ENCODE results near the gene LSM5. TPM values are rescaled to one million over a fixed set of nuclear protein-coding genes. Genes with fewer than 3 reads are reported as not detected.

The LSM5 gene
- total RNA-seq, 2 donors from 2014 or later = 42.7 to 64.3 TPM

DNA sequence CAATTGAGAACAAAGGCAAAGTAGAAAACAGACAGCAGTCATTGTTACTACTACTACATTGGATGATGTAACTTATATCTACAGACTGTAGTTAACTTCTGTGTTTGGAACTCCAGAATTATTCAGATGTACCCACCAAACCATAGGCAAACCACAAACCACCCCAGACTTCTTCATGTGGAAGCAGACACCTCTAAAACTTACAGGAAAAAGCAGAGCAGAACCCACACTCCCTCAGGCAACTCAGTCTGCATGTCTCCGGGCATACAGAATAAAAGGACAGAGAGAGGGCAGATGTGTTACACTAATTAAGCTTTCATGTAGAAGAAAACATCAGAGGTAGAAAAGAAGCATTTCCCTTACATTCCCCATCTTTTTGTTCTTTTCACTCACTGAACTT is 9.0 kb downstream of the LSM5 start:
- Histone ChIP-seq H3K36me3 (no peaks in the 10 kb centered on the region), H3K9me3 (no peaks in the 10 kb centered on the region), H3K9ac (ENCODE audit: low read depth in 2 of 2, low read length in 2 of 2) (no peak overlapping the region), H3K4me1 (no peaks in the 10 kb centered on the region), H3K27me3 (no peaks in the 10 kb centered on the region), H3K4me3 (no peak overlapping the region), H3K27ac (no peak overlapping the region)
- no peak for DNase-seq
- intact Hi-C loops (cut with DNase I) = no loop called here
- TF ChIP-seq, protein P1, sequence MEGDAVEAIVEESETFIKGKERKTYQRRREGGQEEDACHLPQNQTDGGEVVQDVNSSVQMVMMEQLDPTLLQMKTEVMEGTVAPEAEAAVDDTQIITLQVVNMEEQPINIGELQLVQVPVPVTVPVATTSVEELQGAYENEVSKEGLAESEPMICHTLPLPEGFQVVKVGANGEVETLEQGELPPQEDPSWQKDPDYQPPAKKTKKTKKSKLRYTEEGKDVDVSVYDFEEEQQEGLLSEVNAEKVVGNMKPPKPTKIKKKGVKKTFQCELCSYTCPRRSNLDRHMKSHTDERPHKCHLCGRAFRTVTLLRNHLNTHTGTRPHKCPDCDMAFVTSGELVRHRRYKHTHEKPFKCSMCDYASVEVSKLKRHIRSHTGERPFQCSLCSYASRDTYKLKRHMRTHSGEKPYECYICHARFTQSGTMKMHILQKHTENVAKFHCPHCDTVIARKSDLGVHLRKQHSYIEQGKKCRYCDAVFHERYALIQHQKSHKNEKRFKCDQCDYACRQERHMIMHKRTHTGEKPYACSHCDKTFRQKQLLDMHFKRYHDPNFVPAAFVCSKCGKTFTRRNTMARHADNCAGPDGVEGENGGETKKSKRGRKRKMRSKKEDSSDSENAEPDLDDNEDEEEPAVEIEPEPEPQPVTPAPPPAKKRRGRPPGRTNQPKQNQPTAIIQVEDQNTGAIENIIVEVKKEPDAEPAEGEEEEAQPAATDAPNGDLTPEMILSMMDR (IDR thresholded peaks at IDR 0.05) = no peak

DNA sequence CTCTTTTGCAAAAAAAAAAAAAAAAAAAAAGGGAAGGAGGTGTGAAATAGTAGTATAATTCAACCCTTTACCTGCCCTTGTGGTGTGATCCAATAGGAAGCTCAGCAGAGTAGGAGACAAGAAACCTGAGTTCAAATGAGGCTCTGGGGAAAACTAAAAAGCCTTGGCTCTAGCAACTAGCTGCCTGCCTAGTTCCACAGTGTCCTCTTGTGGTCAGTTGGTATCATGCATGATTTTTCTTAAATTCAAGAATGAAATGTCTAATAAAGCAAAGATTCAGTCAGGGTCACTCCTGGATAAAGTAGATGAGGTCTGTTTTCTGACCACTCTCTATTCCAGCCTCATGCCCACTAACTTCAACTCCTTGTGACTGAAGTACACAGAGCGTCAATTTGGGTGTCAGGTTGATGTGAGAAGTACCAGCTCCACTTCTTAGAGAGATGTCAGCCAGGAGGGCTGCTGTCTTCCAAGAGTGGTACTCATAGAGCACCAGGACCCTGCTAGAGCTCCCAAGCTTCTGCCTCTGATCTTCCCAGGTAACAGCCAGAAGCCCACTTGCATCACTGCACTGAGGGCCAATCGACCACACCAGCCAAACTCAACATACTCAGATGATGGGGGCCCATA is 10.5 kb downstream of the LSM5 start:
- intact Hi-C loops (cut with DNase I) = loop anchor here (5.0 to 10.0 kb wide), 2 partner anchors 272 to 735 kb away; no protein-coding TSS in a partner anchor
- H3K36me3 ChIP-seq = no peaks in the 10 kb centered on the region
- H3K27ac ChIP-seq = no peak overlapping the region
- no peaks in the 10 kb centered on the region for H3K4me1 ChIP-seq
- no peaks in the 10 kb centered on the region for H3K9me3 ChIP-seq
- peak; percentile 26 for DNase-seq
- no peaks in the 10 kb centered on the region for H3K27me3 ChIP-seq
- TF ChIP-seq, protein P1 (IDR thresholded peaks at IDR 0.05) = peak; percentile 81
- no peak overlapping the region for H3K4me3 ChIP-seq
- H3K9ac ChIP-seq (ENCODE audit: low read depth in 2 of 2, low read length in 2 of 2) = no peak overlapping the region

DNA sequence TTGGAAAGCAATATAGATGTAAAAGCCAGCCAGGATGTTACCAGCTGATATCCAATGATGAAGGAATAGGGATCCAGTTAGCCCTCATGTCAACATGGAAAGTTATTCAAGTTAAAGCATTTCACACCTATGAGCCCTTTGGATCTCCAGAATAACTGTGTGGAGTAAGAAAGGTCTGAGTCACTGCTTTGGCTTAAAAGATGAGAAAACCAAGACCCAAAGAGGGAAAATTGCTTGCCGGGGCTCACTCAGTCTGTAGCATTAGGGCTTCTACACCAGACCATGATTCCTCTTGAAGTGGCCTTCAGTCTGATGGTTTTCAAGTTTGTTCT is 12.6 kb downstream of the LSM5 start:
- Histone ChIP-seq H3K27ac (no peak overlapping the region), H3K36me3 (no peaks in the 10 kb centered on the region), H3K27me3 (no peaks in the 10 kb centered on the region), H3K4me3 (no peak overlapping the region), H3K9me3 (no peaks in the 10 kb centered on the region), H3K4me1 (no peaks in the 10 kb centered on the region), H3K9ac (ENCODE audit: low read depth in 2 of 2, low read length in 2 of 2) (no peak overlapping the region)
- DNase-seq = no peak
- TF ChIP-seq, protein P1 (IDR thresholded peaks at IDR 0.05) = no peak
- intact Hi-C loops (cut with DNase I) = loop anchor here (5.0 to 10.0 kb wide), 2 partner anchors 270 to 733 kb away; no protein-coding TSS in a partner anchor

DNA sequence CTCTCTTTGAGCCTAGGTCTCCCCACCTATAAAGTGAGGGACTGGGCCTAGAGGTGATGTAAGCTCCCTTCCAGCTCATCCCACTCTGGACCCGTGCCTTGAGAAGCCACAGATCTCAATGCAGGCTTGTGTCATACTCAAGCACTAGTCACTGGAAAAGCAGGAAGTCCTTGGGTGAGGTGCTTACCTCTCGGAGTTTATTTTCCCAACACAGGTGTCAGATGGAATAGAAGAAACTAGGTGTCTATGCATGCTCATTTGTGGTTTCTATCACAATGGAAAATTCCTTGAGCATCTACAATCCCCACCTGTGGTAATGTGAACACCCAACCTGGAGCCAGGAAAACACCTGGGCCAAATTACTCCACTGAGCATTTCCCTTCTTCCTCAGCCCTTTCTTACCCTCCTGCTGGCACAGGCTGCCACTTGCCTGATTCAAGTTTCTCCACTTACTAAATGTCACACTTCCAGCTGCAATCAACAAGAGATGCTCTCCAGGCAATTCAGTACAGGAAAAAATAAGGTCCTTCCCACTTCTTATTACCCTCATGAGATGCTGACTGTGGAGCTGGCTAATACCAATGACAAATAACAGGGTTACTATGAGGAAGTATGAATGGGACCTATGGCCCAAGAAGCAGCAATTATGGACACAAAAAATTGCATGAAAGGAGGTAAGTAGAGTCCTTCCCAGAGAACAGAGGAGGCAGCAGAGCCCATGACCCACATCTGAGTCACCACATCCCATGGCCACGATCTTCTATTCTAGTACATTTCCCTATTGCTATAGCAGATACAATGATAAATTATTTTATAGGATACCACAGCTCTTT is 13.1 kb downstream of the LSM5 start:
- TF ChIP-seq, protein P1 (IDR thresholded peaks at IDR 0.05) = no peak
- intact Hi-C loops (cut with DNase I) = loop anchor here (5.0 to 10.0 kb wide), 2 partner anchors 270 to 732 kb away; no protein-coding TSS in a partner anchor
- Histone ChIP-seq H3K9ac (ENCODE audit: low read depth in 2 of 2, low read length in 2 of 2) (no peak overlapping the region), H3K4me1 (no peaks in the 10 kb centered on the region), H3K36me3 (no peaks in the 10 kb centered on the region), H3K4me3 (no peak overlapping the region), H3K9me3 (no peaks in the 10 kb centered on the region), H3K27ac (no peak overlapping the region), H3K27me3 (no peaks in the 10 kb centered on the region)
- no peak for DNase-seq

DNA sequence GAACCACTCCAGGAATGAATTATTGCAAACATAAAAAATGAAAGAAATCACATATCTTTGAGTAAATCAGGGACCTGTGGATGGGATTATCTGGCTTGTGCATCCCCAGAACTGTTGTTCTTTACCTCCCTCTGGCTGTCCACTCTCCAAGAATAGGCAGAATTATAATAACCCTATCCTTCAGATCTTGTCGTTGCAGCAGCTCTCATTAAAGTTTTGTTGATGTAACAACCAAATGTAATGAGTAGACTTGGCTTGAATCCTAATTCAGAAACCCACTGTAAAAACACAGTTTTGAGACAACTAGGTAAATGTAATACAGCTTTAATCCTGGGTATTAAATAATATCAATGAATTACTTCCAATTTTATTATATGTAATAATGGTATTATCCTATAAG is 16.2 kb downstream of the LSM5 start:
- intact Hi-C loops (cut with DNase I) = loop anchor here (10.0 kb wide), 1 partner anchor 729 kb away; no protein-coding TSS in a partner anchor
- no peak overlapping the region for H3K9ac ChIP-seq (ENCODE audit: low read depth in 2 of 2, low read length in 2 of 2)
- no peak overlapping the region for H3K4me3 ChIP-seq
- H3K27ac ChIP-seq = no peak overlapping the region
- no peak for DNase-seq
- TF ChIP-seq, protein P1 (IDR thresholded peaks at IDR 0.05) = no peak
- no peaks in the 10 kb centered on the region for H3K9me3 ChIP-seq
- no peaks in the 10 kb centered on the region for H3K4me1 ChIP-seq
- H3K27me3 ChIP-seq = no peaks in the 10 kb centered on the region
- no peaks in the 10 kb centered on the region for H3K36me3 ChIP-seq

Data from colonic mucosa (tissue), 4 donors.